DND-41 (cell line): ENCODE measurements around the gene PRKCA.

ENCODE experiments used
- ATAC-seq: fragments of 200-7000 bp; cut with Tn5 transposase; 3 replicates; pipeline ENCODE4 v1.9.1; 2021; ENCODE audit warnings: low read depth; ENCODE audit not compliant: insufficient read depth
- DNase-seq: peaks from one replicate; pipeline ENCODE4 v3.0.0-alpha.2; 2020
- H2AFZ ChIP-seq: 2 replicates; pipeline ENCODE4 v1.6.0; 2012; ENCODE audit warnings: low read depth, low read length
- H3K27ac ChIP-seq: 2 replicates; pipeline ENCODE4 v1.5.1; 2012; ENCODE audit warnings: low read length, inconsistent platforms
- H3K27me3 ChIP-seq: fragments of 200-600 bp; sonication (generic); 2 replicates; pipeline ENCODE4 v1.6.0; 2012; ENCODE audit warnings: low read length, mild to moderate bottlenecking, inconsistent platforms; ENCODE audit not compliant: insufficient read depth, poor library complexity
- H3K36me3 ChIP-seq: 2 replicates; pipeline ENCODE4 v1.5.1; 2012; ENCODE audit warnings: low read length, inconsistent platforms; ENCODE audit not compliant: insufficient read depth
- H3K4me1 ChIP-seq: 2 replicates; pipeline ENCODE4 v1.5.1; 2012; ENCODE audit warnings: mild to moderate bottlenecking, low read length; ENCODE audit not compliant: insufficient read depth
- H3K4me2 ChIP-seq: 2 replicates; pipeline ENCODE4 v1.6.0; 2012; ENCODE audit warnings: mild to moderate bottlenecking, moderate library complexity, low read length, inconsistent platforms; ENCODE audit not compliant: insufficient read depth
- H3K4me3 ChIP-seq, 2 experiments: fragments of 200-600 bp in 1 of 2; shearing (Covaris generic) in 1 of 2; 2 replicates each; pipeline ENCODE4 v1.5.1; 2012 to 2016; ENCODE audit warnings: inconsistent platforms in 2 of 2, low read length in 2 of 2, mild to moderate bottlenecking in 2 of 2, low read depth in 1 of 2, moderate library complexity in 1 of 2
- H3K79me2 ChIP-seq: 2 replicates; pipeline ENCODE4 v1.6.0; 2012; ENCODE audit warnings: low read length, inconsistent platforms; ENCODE audit not compliant: insufficient read depth
- H3K9ac ChIP-seq: 2 replicates; pipeline ENCODE4 v1.6.0; 2012; ENCODE audit warnings: low read depth, mild to moderate bottlenecking, inconsistent platforms, low read length, moderate library complexity
- H3K9me3 ChIP-seq: 2 replicates; pipeline ENCODE4 v1.5.1; 2012; ENCODE audit warnings: low read length, moderate library complexity, mild to moderate bottlenecking, inconsistent platforms; ENCODE audit not compliant: insufficient read depth, severe bottlenecking
- H4K20me1 ChIP-seq: 2 replicates; pipeline ENCODE4 v1.6.0; 2012; ENCODE audit warnings: low read length; ENCODE audit not compliant: insufficient read depth
- CTCF ChIP-seq: IDR thresholded peaks from 2 replicates; pipeline ENCODE4 v1.5.1; 2012; ENCODE audit warnings: borderline replicate concordance, low read length, moderate library complexity, mild to moderate bottlenecking; ENCODE audit not compliant: poor library complexity, severe bottlenecking; ENCODE audit errors: extremely low read depth
- EZH2 ChIP-seq: IDR thresholded peaks from 3 replicates; pipeline ENCODE4 v1.6.1; 2012; ENCODE audit warnings: borderline replicate concordance, low read depth, mild to moderate bottlenecking, moderate library complexity, low read length, inconsistent platforms; ENCODE audit not compliant: severe bottlenecking

PRKCA gene

GRCh38 chr17:66443606-66444005 is 141.2 kb downstream of the PRKCA start:
- Histone ChIP-seq H3K36me3 (no peaks in the 10 kb centered on the region; the same call in 1 of the 2 replicates), H3K79me2 (peaks cover 87% of the 10 kb centered on the region), H3K27me3 (no peaks in the 10 kb centered on the region), H3K27ac (no peak overlapping the region), H3K4me3 (no peak overlapping the region), H3K9ac (no peak overlapping the region), H3K4me1 (peaks cover 47% of the 10 kb centered on the region), H3K4me2 (no peak overlapping the region), H3K9me3 (no peaks in the 10 kb centered on the region), H2AFZ (no peak overlapping the region), H4K20me1 (no peaks in the 10 kb centered on the region; the same call in 1 of the 2 replicates)
- ATAC-seq (no peak), DNase-seq (no peak)
- no peak for TF ChIP-seq CTCF
- no peak for TF ChIP-seq EZH2

GRCh38 chr17:66444031-66444430 is 141.6 kb downstream of the PRKCA start:
- Histone ChIP-seq H2AFZ (no peak overlapping the region), H3K36me3 (no peaks in the 10 kb centered on the region; the same call in 1 of the 2 replicates), H3K79me2 (peaks cover 83% of the 10 kb centered on the region), H3K9ac (no peak overlapping the region), H3K4me2 (no peak overlapping the region), H3K4me3 (no peak overlapping the region), H3K9me3 (no peaks in the 10 kb centered on the region), H4K20me1 (no peaks in the 10 kb centered on the region; the same call in 1 of the 2 replicates), H3K27ac (0 out of 2 replicates have a peak overlapping the region, but pooled peaks have one; percentile 41), H3K27me3 (no peaks in the 10 kb centered on the region), H3K4me1 (peaks cover 51% of the 10 kb centered on the region)
- TF ChIP-seq EZH2 (no peak), CTCF (no peak)
- no peak for ATAC-seq
- no peak for DNase-seq

GRCh38 chr17:66445229-66445628 is 142.8 kb downstream of the PRKCA start:
- no peaks in the 10 kb centered on the region for H3K27me3 ChIP-seq
- H3K9me3 ChIP-seq, result no peaks in the 10 kb centered on the region
- no peak overlapping the region for H2AFZ ChIP-seq
- H3K4me1 ChIP-seq, result peaks cover 63% of the 10 kb centered on the region
- H3K36me3 ChIP-seq, result no peaks in the 10 kb centered on the region; the same call in 1 of the 2 replicates
- peaks cover 73% of the 10 kb centered on the region for H3K79me2 ChIP-seq
- DNase-seq, result no peak
- H3K9ac ChIP-seq, result no peak overlapping the region
- H3K4me3 ChIP-seq, result no peak overlapping the region
- no peaks in the 10 kb centered on the region for H4K20me1 ChIP-seq
- ATAC-seq, result no peak
- TF ChIP-seq CTCF (no peak), EZH2 (no peak)
- no peak overlapping the region for H3K4me2 ChIP-seq
- H3K27ac ChIP-seq, result peak overlapping the region; percentile 41; the same call in 1 of the 2 replicates

- Histone ChIP-seq H3K27me3 (no peaks in the 10 kb centered on the region), H4K20me1 (no peaks in the 10 kb centered on the region), H3K79me2 (peaks cover 63% of the 10 kb centered on the region), H3K27ac (peak overlapping the region; percentile 36), H3K9me3 (no peaks in the 10 kb centered on the region), H2AFZ (no peak overlapping the region), H3K36me3 (no peaks in the 10 kb centered on the region; the same call in 1 of the 2 replicates), H3K4me1 (peaks cover 75% of the 10 kb centered on the region), H3K4me3 (no peak overlapping the region), H3K9ac (no peak overlapping the region), H3K4me2 (no peak overlapping the region)
- TF ChIP-seq CTCF (no peak), EZH2 (no peak)
- 0 out of 3 replicates have a peak, but pooled peaks have one; percentile 23 for ATAC-seq
- DNase-seq, result peak; percentile 40
These were observed 144.0 kb downstream of the PRKCA start for GRCh38 chr17:66446419-66446818.
